Psoas muscle (tissue), 8 donors: ENCODE data around the gene CACNA1E. TPM values are rescaled to one million over a fixed set of nuclear protein-coding genes. Genes with fewer than 3 reads are reported as not detected.
A peak's percentile ranks its signal among the peaks of the same experiment; 100 is the strongest.

ENCODE experiments used
- ATAC-seq, 4 donors: fragments of 200-7000 bp; cut with Tn5 transposase; one replicate each; pipeline ENCODE4 v1.9.1; 2020; ENCODE audit warnings: moderate library complexity in 3 of 4, mild to moderate bottlenecking in 2 of 4
- DNase-seq, 2 donors: peaks; one replicate each; pipeline ENCODE4 v3.0.0-alpha.2; 2020
- H3K27ac ChIP-seq: fragments of 200-600 bp; one replicate; pipeline ENCODE4 v1.8.0; 2022
- H3K27me3 ChIP-seq, 3 donors: fragments of 200-600 bp in 1 of 3; one replicate each; pipeline versions ENCODE4 v1.6.1 to v1.8.0; 2013 to 2022; ENCODE audit warnings: low read length in 2 of 3, mild to moderate bottlenecking in 2 of 3, moderate library complexity in 1 of 3; ENCODE audit not compliant: insufficient read depth in 3 of 3
- H3K36me3 ChIP-seq, 2 donors: fragments of 200-600 bp in 1 of 2; one replicate each; pipeline versions ENCODE4 v1.6.1 to v1.8.0; 2013 to 2022; ENCODE audit warnings: low read depth in 1 of 2, mild to moderate bottlenecking in 1 of 2, moderate library complexity in 1 of 2; ENCODE audit not compliant: insufficient read depth in 1 of 2
- H3K4me1 ChIP-seq: fragments of 200-600 bp; one replicate; pipeline ENCODE4 v1.8.0; 2022
- H3K4me3 ChIP-seq: fragments of 200-600 bp; one replicate; pipeline ENCODE4 v1.8.0; 2022; ENCODE audit warnings: mild to moderate bottlenecking
- H3K9me3 ChIP-seq: fragments of 200-600 bp; one replicate; pipeline ENCODE4 v1.8.0; 2022
- WGBS, 3 donors: extraction: QIAGEN DNeasy Blood & Tissue Kit; methylation state at CpG; one replicate each; pipeline versions ENCODE4 v1.1.6 to v1.1.7; 2013; 5-methylcytosine and 5-hydroxymethylcytosine counted together
- intact Hi-C, 2 donors: fragments of 100-400 bp; cut with DNase I; formaldehyde crosslinking; loops; one replicate each; pipeline versions ENCODE4 v1.11.0 to v1.14.2; 2022
- polyA plus RNA-seq, 3 donors: library from polyadenylated mRNA; stranded (reverse); fragments of 200-250 nt; gene quantifications; one replicate each; pipeline ENCODE4 v1.2.3, GENCODE V29; 2013
- total RNA-seq, 4 donors: library from RNA; stranded (reverse); fragmentation: NEBNext Ultra II Directional in 2 of 4; extraction: Animal tissue kit (Norgen Biotek cat#: 25700) in 2 of 4; gene quantifications; one replicate each; pipeline versions ENCODE4 v1.2.1 to v1.2.4, GENCODE V29; 2021 to 2023
- TF ChIP-seq, protein P1 (sequence below): fragments of 200-600 bp; IDR thresholded peaks from one replicate; pipeline ENCODE4 v1.8.0; 2022; ENCODE audit warnings: antibody characterized with exemption
- donor health status: healthy with polysubstance abuse.
- donor health status: DM: no; HTN: no; CAD: no; lungs with moderate emphysema.
- donor health status: Bipolar disorder and iron deficiency.
- donor health status: healthy.
- donor health status: DM: yes; HTN: yes; CAD: no.
- donor health status: DM: no; HTN: no; CAD: no.
- donor health status: DM: no; HTN: no; CAD: no.
- donor health status: DM: yes; HTN: yes; CAD: no.

The CACNA1E gene
- total and polyA plus RNA-seq, 7 donors: 0.03 to 0.06 (median 0.05) TPM; not detected in 3

DNA sequence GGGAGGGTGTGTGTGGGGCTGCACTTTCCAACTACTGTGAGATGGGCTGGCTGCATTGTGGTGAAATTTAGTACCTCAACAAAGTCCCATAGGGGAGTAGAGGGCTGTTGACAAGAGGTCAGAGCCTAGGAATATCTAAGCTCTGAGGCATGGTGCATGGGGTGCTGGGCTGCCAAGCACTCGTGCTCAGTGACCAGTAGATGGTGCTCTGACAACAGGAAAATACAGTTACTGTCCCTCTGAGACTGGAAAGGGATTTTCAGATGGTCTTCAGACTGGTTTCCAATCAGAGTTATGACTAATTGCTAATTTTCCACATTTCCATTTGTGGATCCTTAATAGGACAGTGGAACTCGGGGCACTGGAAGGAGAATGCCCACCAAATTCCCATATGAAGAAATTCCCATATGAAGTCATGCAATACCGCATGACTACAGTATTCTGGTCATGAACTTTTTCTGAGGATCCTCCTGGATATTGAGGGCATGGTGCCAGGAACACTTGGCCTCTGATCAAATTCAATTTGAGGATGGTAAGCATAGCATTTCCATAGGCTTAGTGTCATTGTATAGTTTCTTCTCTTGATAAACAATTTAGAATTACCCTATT, 4.1 kb upstream of the CACNA1E start:
- Histone ChIP-seq H3K36me3 (no peaks in the 10 kb centered on the region), H3K27ac (no peak overlapping the region), H3K27me3 (peaks cover 0 to 37% (median 14%) of the 10 kb centered on the region in 3 donors), H3K9me3 (no peaks in the 10 kb centered on the region), H3K4me1 (peaks cover 3% of the 10 kb centered on the region), H3K4me3 (no peak overlapping the region)
- TF ChIP-seq, protein P1, sequence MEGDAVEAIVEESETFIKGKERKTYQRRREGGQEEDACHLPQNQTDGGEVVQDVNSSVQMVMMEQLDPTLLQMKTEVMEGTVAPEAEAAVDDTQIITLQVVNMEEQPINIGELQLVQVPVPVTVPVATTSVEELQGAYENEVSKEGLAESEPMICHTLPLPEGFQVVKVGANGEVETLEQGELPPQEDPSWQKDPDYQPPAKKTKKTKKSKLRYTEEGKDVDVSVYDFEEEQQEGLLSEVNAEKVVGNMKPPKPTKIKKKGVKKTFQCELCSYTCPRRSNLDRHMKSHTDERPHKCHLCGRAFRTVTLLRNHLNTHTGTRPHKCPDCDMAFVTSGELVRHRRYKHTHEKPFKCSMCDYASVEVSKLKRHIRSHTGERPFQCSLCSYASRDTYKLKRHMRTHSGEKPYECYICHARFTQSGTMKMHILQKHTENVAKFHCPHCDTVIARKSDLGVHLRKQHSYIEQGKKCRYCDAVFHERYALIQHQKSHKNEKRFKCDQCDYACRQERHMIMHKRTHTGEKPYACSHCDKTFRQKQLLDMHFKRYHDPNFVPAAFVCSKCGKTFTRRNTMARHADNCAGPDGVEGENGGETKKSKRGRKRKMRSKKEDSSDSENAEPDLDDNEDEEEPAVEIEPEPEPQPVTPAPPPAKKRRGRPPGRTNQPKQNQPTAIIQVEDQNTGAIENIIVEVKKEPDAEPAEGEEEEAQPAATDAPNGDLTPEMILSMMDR: peak; percentile 73
- ATAC-seq (peak; percentile 86 to 96 (median 90)), DNase-seq (peak; percentile 24 to 64)
- intact Hi-C loops: loop anchor here (1.0 to 10.0 kb wide), 5 partner anchors 197 to 603 kb away; partner anchors contain the start of gene ZNF648 (in 1 of the 2)
- WGBS, 3 donors: 18 to 23% (median 21%) methylated on average over 3 of the region's 3 CpGs

DNA sequence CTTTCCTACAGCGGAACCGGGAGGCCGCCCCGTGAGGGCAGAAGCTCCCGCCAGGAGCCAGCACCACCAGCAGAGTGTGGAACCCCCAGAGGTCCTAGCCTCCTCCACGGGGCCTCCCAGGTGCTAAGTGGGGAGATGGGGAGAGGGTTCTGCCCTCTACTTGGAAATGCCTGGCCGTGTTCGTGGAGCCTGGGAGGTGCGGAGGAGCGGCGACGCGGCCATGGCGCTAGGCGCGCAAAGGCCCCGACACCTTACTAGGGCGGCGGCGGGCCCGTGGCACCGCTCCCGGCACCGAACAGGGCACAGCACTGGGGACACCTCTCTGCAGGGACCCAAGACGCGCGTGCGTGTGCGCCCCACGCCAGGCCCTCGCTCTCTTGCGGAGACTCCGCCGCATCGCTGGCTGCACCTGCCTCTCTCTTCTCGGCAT, 1.3 kb upstream of the CACNA1E start:
- 32 to 33% (median 33%) methylated on average over 32 to 36 of the region's 36 CpGs for WGBS, 3 donors
- H3K4me1 ChIP-seq: peaks cover 3% of the 10 kb centered on the region
- no peaks in the 10 kb centered on the region for H3K36me3 ChIP-seq
- TF ChIP-seq, protein P1: no peak
- peaks cover 0 to 59% (median 24%) of the 10 kb centered on the region in 3 donors for H3K27me3 ChIP-seq
- intact Hi-C loops: no loop called here
- peak overlapping the region; percentile 36 for H3K4me3 ChIP-seq
- no peak for DNase-seq
- H3K9me3 ChIP-seq: no peaks in the 10 kb centered on the region
- H3K27ac ChIP-seq: no peak overlapping the region
- ATAC-seq: no peak

DNA sequence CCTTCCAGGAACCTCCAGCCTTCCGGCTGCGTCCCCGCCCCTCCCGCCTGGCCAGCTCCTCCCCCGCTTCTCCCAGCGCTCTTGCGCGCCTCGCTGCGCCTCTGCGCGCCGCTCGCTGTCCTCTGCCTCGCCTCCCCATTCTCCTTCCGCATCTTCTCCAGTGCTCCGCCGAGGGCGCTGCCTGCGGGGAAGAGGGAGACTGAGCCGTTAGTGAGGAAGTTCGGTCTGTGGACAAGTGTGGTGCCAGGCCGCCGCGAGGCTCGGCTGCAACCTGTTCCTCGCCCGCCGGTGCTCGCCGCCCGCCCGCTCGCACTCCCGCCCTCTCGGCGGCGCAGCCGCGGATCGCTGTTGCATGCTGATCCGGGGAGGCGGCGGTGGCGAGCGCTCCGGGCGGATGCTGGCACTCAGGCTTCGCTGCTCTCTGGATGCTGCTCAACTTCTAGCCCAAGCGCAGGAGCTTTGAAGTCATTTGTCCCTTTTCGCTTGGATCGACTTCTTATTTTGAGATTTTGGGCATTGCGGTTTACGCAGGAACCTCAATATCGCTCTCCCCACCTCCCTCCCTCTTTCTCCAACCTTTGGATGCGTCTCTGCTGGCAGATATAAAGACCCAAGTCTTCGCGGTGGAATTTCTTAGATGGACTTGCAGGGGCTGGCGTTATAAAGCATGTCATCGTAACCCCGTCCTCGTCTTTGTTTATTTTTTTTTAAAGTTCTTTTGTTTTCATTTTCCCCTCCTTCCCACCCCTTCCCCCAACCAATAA, 614 bp upstream of the CACNA1E start:
- peak in 1 of 2 donors; percentile 21 for DNase-seq

DNA sequence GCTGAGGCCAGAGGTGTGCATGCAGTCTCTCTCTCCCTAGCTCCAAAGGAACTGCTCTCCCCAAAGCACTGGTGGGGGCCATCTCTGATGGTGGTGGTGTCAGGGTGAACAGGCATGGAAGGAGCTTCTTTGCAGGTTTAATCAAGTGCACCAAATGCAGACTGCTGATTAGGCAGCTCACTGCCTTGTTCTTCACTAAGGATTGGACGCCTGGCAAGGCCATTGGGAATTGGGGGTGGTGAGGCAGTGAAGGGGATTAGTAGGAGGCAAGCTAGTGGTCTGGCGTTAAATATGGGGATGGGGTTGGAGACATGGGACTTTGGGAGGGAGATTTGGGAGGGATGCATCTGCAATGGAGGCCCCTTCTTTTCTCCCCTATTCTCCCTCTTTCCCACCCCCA, 1.5 kb downstream of the CACNA1E start:
- intact Hi-C loops: no loop called here
- Histone ChIP-seq H3K27ac (no peak overlapping the region), H3K27me3 (peaks cover 0 to 82% (median 26%) of the 10 kb centered on the region in 3 donors), H3K4me3 (no peak overlapping the region), H3K36me3 (no peaks in the 10 kb centered on the region), H3K9me3 (no peaks in the 10 kb centered on the region), H3K4me1 (peaks cover 3% of the 10 kb centered on the region)
- TF ChIP-seq, protein P1: no peak
- DNase-seq (no peak), ATAC-seq (no peak)
- WGBS, 3 donors: 60 to 68% (median 66%) methylated on average over 2 of the region's 2 CpGs

More for the DNA sequence above, 614 bp upstream of the CACNA1E start:
- Histone ChIP-seq H3K4me3 (peak overlapping the region; percentile 36), H3K36me3 (no peaks in the 10 kb centered on the region), H3K27me3 (peaks cover 0 to 65% (median 24%) of the 10 kb centered on the region in 3 donors), H3K4me1 (peaks cover 3% of the 10 kb centered on the region), H3K27ac (no peak overlapping the region), H3K9me3 (no peaks in the 10 kb centered on the region)
- ATAC-seq: peak in 2 of 4 donors; percentile 33 to 38
- intact Hi-C loops: no loop called here
- TF ChIP-seq, protein P1: no peak
- 3% methylated on average over 56 to 62 of the region's 62 CpGs for WGBS, 3 donors
